Measurements from ENCODE around the gene INO80B. TPM values are rescaled to one million over a fixed set of nuclear protein-coding genes. Genes with fewer than 3 reads are reported as not detected.
"Not testable (repeated sequence)": the region's sequence is repeated elsewhere in the genome, so short reads cannot be mapped to it uniquely, and the experiment has no call there.

INO80B gene
- polyA plus RNA-seq, 1 donor (not counting 4 experiments of a cell fraction or from before 2014, with no cell fraction given): 18.8 TPM

GRCh38 chr2:74481961-74482800 lies 27.3 kb downstream of the INO80B start:
- peak overlapping the region; percentile 84 for H3K4me2 ChIP-seq (ENCODE audit: control insufficient read depth, extremely low read depth, insufficient read depth, low read depth, low read length)
- TF ChIP-seq CTCF (optimal IDR thresholded peaks at IDR 0.05 in 1 of 3, IDR thresholded peaks at IDR 0.05 in 1 of 3, conservative IDR thresholded peaks at IDR 0.05 in 1 of 3; ENCODE audit: extremely low read depth in 1 of 3, insufficient read depth in 2 of 3, low read length in 3 of 3) (peak in 1 of 3 experiments; percentile 0), EZH2 (IDR thresholded peaks at IDR 0.05; ENCODE audit: low read length) (no peak)
- H4K20me1 ChIP-seq (ENCODE audit: control insufficient read depth, extremely low read depth, insufficient read depth, low read length): no peaks in the 10 kb centered on the region
- no peak for FAIRE-seq
- peak overlapping the region; percentile 82 for H3K27ac ChIP-seq (ENCODE audit: control insufficient read depth, insufficient read depth, low read length)
- peak overlapping the region; percentile 92 to 97 (median 95) for H3K4me3 ChIP-seq (ENCODE audit: control insufficient read depth in 2 of 3, extremely low read depth in 1 of 3, insufficient read depth in 2 of 3, low read depth in 1 of 3, low read length in 3 of 3)
- peaks cover 0 to 11% of the 10 kb centered on the region in 2 experiments for H3K36me3 ChIP-seq (ENCODE audit: control insufficient read depth in 2 of 2, extremely low read depth in 1 of 2, insufficient read depth in 2 of 2, low read length in 2 of 2)
- peak overlapping the region; percentile 84 for H3K9ac ChIP-seq (ENCODE audit: control insufficient read depth, extremely low read depth, insufficient read depth, low read length)
- no peak for DNase-seq (ENCODE audit: low read depth, low spot score)
- peak overlapping the region; percentile 97 for H2AFZ ChIP-seq (ENCODE audit: control insufficient read depth, low read length)
- peaks cover 14% of the 10 kb centered on the region for H3K4me1 ChIP-seq (ENCODE audit: control insufficient read depth, extremely low read depth, insufficient read depth, low read length)
- H3K9me3 ChIP-seq (ENCODE audit: control insufficient read depth, low read depth, low read length): no peaks in the 10 kb centered on the region
- no peaks in the 10 kb centered on the region for H3K9me1 ChIP-seq (ENCODE audit: control insufficient read depth, extremely low read depth, insufficient read depth, low read length)
- H3K27me3 ChIP-seq (ENCODE audit: control insufficient read depth, extremely low read depth, insufficient read depth, low read length): no peaks in the 10 kb centered on the region
- peaks cover 35% of the 10 kb centered on the region for H3K79me2 ChIP-seq (ENCODE audit: control insufficient read depth, insufficient read depth, low read length)
- dilution Hi-C loops (cut with MboI; ENCODE audit: extremely low pct_ligation_motif_present, low sequenced_read_pairs): no loop called here

DNA sequence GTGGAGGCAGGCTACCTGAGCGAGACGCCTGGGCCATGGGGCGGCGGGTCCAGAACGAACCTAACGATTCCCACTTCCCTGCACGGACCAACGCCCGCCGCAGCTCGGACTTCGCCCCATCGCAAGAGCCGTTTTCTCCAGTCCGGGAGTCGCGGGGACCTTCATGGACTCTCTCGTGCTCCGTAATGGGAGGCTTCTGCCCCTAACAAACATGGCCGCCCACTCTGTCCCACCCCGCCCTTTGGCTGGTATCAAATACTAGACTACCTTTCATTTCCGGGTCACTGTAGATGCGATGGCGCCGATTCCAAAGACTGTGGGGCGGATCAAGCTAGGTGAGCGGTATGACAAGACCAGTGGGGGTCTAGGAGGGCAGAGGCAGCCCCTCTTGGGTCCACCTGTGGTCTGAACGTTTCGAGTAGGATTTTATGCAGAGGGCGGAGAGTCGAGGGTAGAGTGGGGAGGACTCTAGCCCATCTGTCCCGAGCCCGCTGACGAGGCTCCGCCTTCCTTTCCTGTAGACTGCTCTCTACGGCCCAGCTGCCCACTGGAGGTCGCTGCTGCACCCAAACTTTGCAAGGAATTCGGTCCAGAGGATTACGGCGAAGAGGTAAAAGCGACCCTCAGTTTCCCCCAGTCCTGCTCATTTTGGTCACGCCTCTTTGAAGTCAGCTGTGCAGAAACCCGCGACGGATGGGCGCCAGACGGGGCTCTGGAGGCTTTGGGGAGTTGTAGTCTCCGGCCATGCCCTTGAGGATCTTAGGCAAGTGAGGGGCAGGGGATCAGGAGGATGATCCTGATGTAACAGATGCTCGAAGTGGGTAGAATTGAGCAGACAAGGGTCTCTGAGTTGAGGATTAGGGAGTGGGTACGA lies 28.2 kb downstream of the INO80B start, which contains the start of the genes CCDC142 and TTC31:
Gene CCDC142, minus strand, starts transcription at position 198 of the 874 bp plus-strand sequence. Its CDS starts 161 bp downstream, at position 37.
Gene TTC31, plus strand, starts transcription at position 281 of the 874 bp plus-strand sequence. Its CDS starts 15 bp downstream, at position 296.
- H3K9me1 ChIP-seq (ENCODE audit: control insufficient read depth, extremely low read depth, insufficient read depth, low read length): no peaks in the 10 kb centered on the region
- H3K27ac ChIP-seq (ENCODE audit: control insufficient read depth, insufficient read depth, low read length): peak within 1 kb of the TSS; percentile 82
- peaks cover 0 to 7% of the 10 kb centered on the region in 2 experiments for H3K36me3 ChIP-seq (ENCODE audit: control insufficient read depth in 2 of 2, extremely low read depth in 1 of 2, insufficient read depth in 2 of 2, low read length in 2 of 2)
- H3K4me1 ChIP-seq (ENCODE audit: control insufficient read depth, extremely low read depth, insufficient read depth, low read length): peaks cover 18% of the 10 kb centered on the region
- TF ChIP-seq CTCF (optimal IDR thresholded peaks at IDR 0.05 in 1 of 3, IDR thresholded peaks at IDR 0.05 in 1 of 3, conservative IDR thresholded peaks at IDR 0.05 in 1 of 3; ENCODE audit: extremely low read depth in 1 of 3, insufficient read depth in 2 of 3, low read length in 3 of 3) (peak; percentile 89 to 92 (median 92)), EZH2 (IDR thresholded peaks at IDR 0.05; ENCODE audit: low read length) (no peak)
- H3K9ac ChIP-seq (ENCODE audit: control insufficient read depth, extremely low read depth, insufficient read depth, low read length): peak within 1 kb of the TSS; percentile 84
- peak within 1 kb of the TSS; percentile 92 to 97 (median 95) for H3K4me3 ChIP-seq (ENCODE audit: control insufficient read depth in 2 of 3, extremely low read depth in 1 of 3, insufficient read depth in 2 of 3, low read depth in 1 of 3, low read length in 3 of 3)
- peak within 1 kb of the TSS; percentile 97 for H2AFZ ChIP-seq (ENCODE audit: control insufficient read depth, low read length)
- no peaks in the 10 kb centered on the region for H4K20me1 ChIP-seq (ENCODE audit: control insufficient read depth, extremely low read depth, insufficient read depth, low read length)
- peaks cover 35% of the 10 kb centered on the region for H3K79me2 ChIP-seq (ENCODE audit: control insufficient read depth, insufficient read depth, low read length)
- no peaks in the 10 kb centered on the region for H3K9me3 ChIP-seq (ENCODE audit: control insufficient read depth, low read depth, low read length)
- dilution Hi-C loops (cut with MboI; ENCODE audit: extremely low pct_ligation_motif_present, low sequenced_read_pairs): no loop called here
- peak; percentile 76 for FAIRE-seq
- H3K4me2 ChIP-seq (ENCODE audit: control insufficient read depth, extremely low read depth, insufficient read depth, low read depth, low read length): peak within 1 kb of the TSS; percentile 84
- no peak for DNase-seq (ENCODE audit: low read depth, low spot score)
- no peaks in the 10 kb centered on the region for H3K27me3 ChIP-seq (ENCODE audit: control insufficient read depth, extremely low read depth, insufficient read depth, low read length)

DNA sequence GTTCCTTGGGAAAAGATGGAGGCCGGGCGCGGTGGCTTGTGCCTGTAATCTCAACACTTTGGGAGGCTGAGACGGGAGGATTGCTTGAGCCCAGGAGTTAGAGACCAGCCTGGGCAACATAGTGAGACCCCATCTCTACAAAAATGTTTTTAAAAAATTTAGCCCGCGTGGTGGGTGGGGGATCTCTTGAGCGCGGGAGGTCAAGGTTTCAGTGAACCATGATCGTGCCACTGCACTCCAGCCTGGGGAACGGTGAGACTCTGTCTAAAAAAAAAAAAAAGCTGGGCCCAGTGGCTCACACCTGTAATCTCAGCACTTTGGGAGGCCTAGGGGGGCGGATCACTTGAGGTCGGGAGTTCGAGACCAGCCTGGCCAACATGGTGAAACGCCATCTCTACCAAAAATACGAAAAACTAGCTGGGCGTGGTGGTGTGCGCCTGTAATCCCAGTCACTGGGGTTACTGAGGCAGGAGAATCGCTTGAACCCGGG lies 28.8 kb downstream of the INO80B start:
- H4K20me1 ChIP-seq (ENCODE audit: control insufficient read depth, extremely low read depth, insufficient read depth, low read length); H3K9me3 ChIP-seq (ENCODE audit: control insufficient read depth, low read depth, low read length); H3K36me3 ChIP-seq (ENCODE audit: control insufficient read depth in 2 of 2, extremely low read depth in 1 of 2, insufficient read depth in 2 of 2, low read length in 2 of 2); DNase-seq (ENCODE audit: low read depth, low spot score); FAIRE-seq; H3K27me3 ChIP-seq (ENCODE audit: control insufficient read depth, extremely low read depth, insufficient read depth, low read length); dilution Hi-C loops (cut with MboI; ENCODE audit: extremely low pct_ligation_motif_present, low sequenced_read_pairs); H3K9me1 ChIP-seq (ENCODE audit: control insufficient read depth, extremely low read depth, insufficient read depth, low read length): not testable (repeated sequence)
- H2AFZ ChIP-seq (ENCODE audit: control insufficient read depth, low read length): peak overlapping the region; percentile 97
- peak overlapping the region; percentile 84 for H3K9ac ChIP-seq (ENCODE audit: control insufficient read depth, extremely low read depth, insufficient read depth, low read length)
- H3K4me2 ChIP-seq (ENCODE audit: control insufficient read depth, extremely low read depth, insufficient read depth, low read depth, low read length): peak overlapping the region; percentile 84
- peak overlapping the region; percentile 82 for H3K27ac ChIP-seq (ENCODE audit: control insufficient read depth, insufficient read depth, low read length)
- peaks cover 35% of the 10 kb centered on the region for H3K79me2 ChIP-seq (ENCODE audit: control insufficient read depth, insufficient read depth, low read length)
- H3K4me3 ChIP-seq (ENCODE audit: control insufficient read depth in 2 of 3, extremely low read depth in 1 of 3, insufficient read depth in 2 of 3, low read depth in 1 of 3, low read length in 3 of 3): peak overlapping the region; percentile 92 to 97 (median 95)
- H3K4me1 ChIP-seq (ENCODE audit: control insufficient read depth, extremely low read depth, insufficient read depth, low read length): peaks cover 24% of the 10 kb centered on the region

All from keratinocyte (primary cell).